Femur (tissue), 1 donor: ENCODE data around the gene ATP2A1.
"Not testable (repeated sequence)": the region's sequence is repeated elsewhere in the genome, so short reads cannot be mapped to it uniquely, and the experiment has no call there.

Experiments
- DNase-seq: peaks from one replicate; pipeline ENCODE4 v3.0.0-alpha.2; 2017

The ATP2A1 gene

GRCh38 chr16:28883221-28883996 lies 5.1 kb downstream of the ATP2A1 start:
- no peak for DNase-seq

GRCh38 chr16:28884045-28884444 lies 5.8 kb downstream of the ATP2A1 start:
- DNase-seq: no peak

- no peak for DNase-seq
Observed at GRCh38 chr16:28886945-28887344, 8.7 kb downstream of the ATP2A1 start.

- DNase-seq: not testable (repeated sequence)
Observed at GRCh38 chr16:28890355-28890754, 12.1 kb downstream of the ATP2A1 start.

GRCh38 chr16:28891964-28892890 lies 13.9 kb downstream of the ATP2A1 start:
- DNase-seq: no peak

- DNase-seq: no peak
Observed at GRCh38 chr16:28893291-28893690, 15.0 kb downstream of the ATP2A1 start.

GRCh38 chr16:28895609-28896008 lies 17.3 kb downstream of the ATP2A1 start:
- no peak for DNase-seq

GRCh38 chr16:28897826-28898225 lies 19.5 kb downstream of the ATP2A1 start:
- no peak for DNase-seq

- no peak for DNase-seq
Observed at GRCh38 chr16:28898266-28898665, 20.0 kb downstream of the ATP2A1 start.

- DNase-seq: no peak
Observed at GRCh38 chr16:28898942-28899341, 20.7 kb downstream of the ATP2A1 start.

GRCh38 chr16:28899882-28900590 lies 21.7 kb downstream of the ATP2A1 start:
- DNase-seq: no peak

GRCh38 chr16:28900601-28901000 lies 22.3 kb downstream of the ATP2A1 start:
- DNase-seq: no peak

- no peak for DNase-seq
Observed at GRCh38 chr16:28901862-28902261, 23.6 kb downstream of the ATP2A1 start.

GRCh38 chr16:28902909-28903308 lies 24.6 kb downstream of the ATP2A1 start:
- DNase-seq: no peak

- DNase-seq: no peak
Observed at GRCh38 chr16:28903344-28904042, 25.2 kb downstream of the ATP2A1 start.

GRCh38 chr16:28904363-28904762 lies 26.1 kb downstream of the ATP2A1 start:
- no peak for DNase-seq

- DNase-seq: no peak
Observed at GRCh38 chr16:28904828-28905227, 26.5 kb downstream of the ATP2A1 start.

GRCh38 chr16:28905229-28905754 lies 27.0 kb downstream of the ATP2A1 start:
- no peak for DNase-seq

- DNase-seq: no peak
Observed at GRCh38 chr16:28905800-28906372, 27.6 kb downstream of the ATP2A1 start.

GRCh38 chr16:28910086-28911031 lies 32.1 kb downstream of the ATP2A1 start:
- DNase-seq: no peak

- DNase-seq: no peak
Observed at GRCh38 chr16:28912558-28912957, 34.3 kb downstream of the ATP2A1 start.
